ENCODE results near the gene ADARB2.

- TF ChIP-seq, protein P1, sequence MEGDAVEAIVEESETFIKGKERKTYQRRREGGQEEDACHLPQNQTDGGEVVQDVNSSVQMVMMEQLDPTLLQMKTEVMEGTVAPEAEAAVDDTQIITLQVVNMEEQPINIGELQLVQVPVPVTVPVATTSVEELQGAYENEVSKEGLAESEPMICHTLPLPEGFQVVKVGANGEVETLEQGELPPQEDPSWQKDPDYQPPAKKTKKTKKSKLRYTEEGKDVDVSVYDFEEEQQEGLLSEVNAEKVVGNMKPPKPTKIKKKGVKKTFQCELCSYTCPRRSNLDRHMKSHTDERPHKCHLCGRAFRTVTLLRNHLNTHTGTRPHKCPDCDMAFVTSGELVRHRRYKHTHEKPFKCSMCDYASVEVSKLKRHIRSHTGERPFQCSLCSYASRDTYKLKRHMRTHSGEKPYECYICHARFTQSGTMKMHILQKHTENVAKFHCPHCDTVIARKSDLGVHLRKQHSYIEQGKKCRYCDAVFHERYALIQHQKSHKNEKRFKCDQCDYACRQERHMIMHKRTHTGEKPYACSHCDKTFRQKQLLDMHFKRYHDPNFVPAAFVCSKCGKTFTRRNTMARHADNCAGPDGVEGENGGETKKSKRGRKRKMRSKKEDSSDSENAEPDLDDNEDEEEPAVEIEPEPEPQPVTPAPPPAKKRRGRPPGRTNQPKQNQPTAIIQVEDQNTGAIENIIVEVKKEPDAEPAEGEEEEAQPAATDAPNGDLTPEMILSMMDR (IDR thresholded peaks at IDR 0.05): no peak
- TF ChIP-seq POLR2A (IDR thresholded peaks at IDR 0.05): no peak
These were observed 367.7 kb downstream of the ADARB2 start for GRCh38 chr10:1369665-1370064.

Measured in Peyer's patch (tissue), 4 donors.